HL-60 (cell line): ENCODE data around the gene PIGH.

Source experiments
- DNase-seq, 2 experiments: peaks; one replicate each; pipeline ENCODE4 v3.0.0-alpha.2; 2010 to 2020; ENCODE audit warnings: low read depth in 1 of 2, low spot score in 1 of 2
- H3K27ac ChIP-seq: fragments of 250-450 bp; sonication (Bioruptor Pico); replicated peaks from 2 replicates; pipeline ENCODE4 v1.5.1; 2020; ENCODE audit warnings: mild to moderate bottlenecking, moderate library complexity
- H3K27me3 ChIP-seq: fragments of 250-450 bp; sonication (Bioruptor Pico); 2 replicates; pipeline ENCODE4 v1.5.1; 2021; ENCODE audit warnings: mild to moderate bottlenecking, moderate library complexity; ENCODE audit not compliant: insufficient read depth, poor library complexity, severe bottlenecking
- H3K4me3 ChIP-seq: replicated peaks from 2 replicates; pipeline ENCODE4 v1.5.1; 2011; ENCODE audit warnings: mild to moderate bottlenecking, control low read depth, low read length; ENCODE audit not compliant: insufficient read depth
- CTCF ChIP-seq: IDR thresholded peaks from one replicate; pipeline ENCODE4 v1.5.1; 2011; ENCODE audit warnings: low read length, control low read depth, inconsistent platforms; ENCODE audit not compliant: insufficient read depth
- GABPA ChIP-seq: IDR thresholded peaks from 2 replicates; pipeline ENCODE4 v1.6.1; 2012; ENCODE audit warnings: low read depth
- POLR2AphosphoS5 ChIP-seq: IDR thresholded peaks from 2 replicates; pipeline ENCODE4 v1.6.1; 2012; ENCODE audit warnings: low read depth
- REST ChIP-seq: IDR thresholded peaks from 2 replicates; pipeline ENCODE4 v1.6.1; 2012; ENCODE audit warnings: low read depth; ENCODE audit not compliant: insufficient replicate concordance
- SPI1 ChIP-seq: IDR thresholded peaks from 2 replicates; pipeline ENCODE4 v1.6.1; 2012; ENCODE audit warnings: low read depth, mild to moderate bottlenecking, borderline replicate concordance

The PIGH gene

DNA sequence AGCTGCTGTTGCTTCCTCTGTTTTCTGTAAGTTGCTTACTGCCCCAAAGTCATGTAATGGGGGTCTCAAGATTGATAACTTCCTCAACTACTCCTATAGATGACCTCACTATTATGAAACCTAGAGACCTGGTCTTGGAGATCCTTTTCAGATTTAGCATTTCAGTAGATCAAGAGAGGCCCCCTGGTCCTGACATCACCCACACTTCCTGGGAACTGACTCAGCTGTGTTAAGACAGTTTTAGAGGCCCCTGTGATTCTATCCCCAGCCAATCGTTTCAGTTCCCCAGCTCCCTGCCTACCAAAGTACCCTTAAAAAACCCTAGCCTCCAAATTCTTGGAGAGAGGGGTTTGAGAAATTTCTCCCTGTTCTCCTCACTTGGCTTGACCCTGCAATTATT lies 10.4 kb upstream of the PIGH start:
- TF ChIP-seq REST (no peak), CTCF (no peak), SPI1 (no peak), POLR2AphosphoS5 (no peak), GABPA (no peak)
- Histone ChIP-seq H3K4me3 (no peak overlapping the region), H3K27ac (no peak overlapping the region), H3K27me3 (no peaks in the 10 kb centered on the region)
- DNase-seq = no peak

DNA sequence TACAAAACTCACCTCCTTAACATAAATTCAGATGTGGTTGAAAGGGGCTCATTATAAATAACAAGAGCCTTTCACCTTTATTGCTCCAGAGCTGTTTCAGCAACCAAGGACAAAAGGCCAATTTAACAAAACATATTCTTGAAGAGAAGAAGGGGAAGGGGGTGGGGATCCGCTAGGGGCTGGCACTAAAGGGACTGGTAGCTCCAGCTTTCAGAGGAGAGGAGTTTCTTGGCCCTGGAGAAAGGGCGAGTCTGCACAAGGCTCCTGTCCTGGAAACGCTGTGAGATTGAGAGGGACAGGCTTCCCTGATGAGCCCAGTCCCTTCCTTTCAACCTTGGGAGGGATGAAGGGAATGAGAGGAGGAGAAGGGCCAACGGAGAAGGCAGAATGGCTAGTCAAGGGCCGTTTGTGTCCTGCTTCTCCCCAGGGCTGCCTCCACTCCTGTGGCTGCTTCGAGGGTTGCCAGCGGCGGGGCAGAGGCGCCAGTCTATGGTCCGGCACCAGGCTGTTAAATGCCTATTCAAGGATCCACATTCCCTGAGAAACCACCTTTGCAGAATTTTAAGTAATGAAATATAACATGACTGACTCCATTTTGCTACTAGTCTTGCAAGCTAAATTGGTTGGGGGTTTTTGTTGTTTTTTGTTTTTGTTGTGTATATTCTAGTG lies 9.7 kb upstream of the PIGH start:
- DNase-seq = no peak
- H3K27ac ChIP-seq = no peak overlapping the region
- no peak for TF ChIP-seq CTCF
- TF ChIP-seq GABPA = no peak
- TF ChIP-seq REST = no peak
- TF ChIP-seq POLR2AphosphoS5 = no peak
- TF ChIP-seq SPI1 = no peak
- H3K27me3 ChIP-seq = no peaks in the 10 kb centered on the region
- H3K4me3 ChIP-seq = no peak overlapping the region

DNA sequence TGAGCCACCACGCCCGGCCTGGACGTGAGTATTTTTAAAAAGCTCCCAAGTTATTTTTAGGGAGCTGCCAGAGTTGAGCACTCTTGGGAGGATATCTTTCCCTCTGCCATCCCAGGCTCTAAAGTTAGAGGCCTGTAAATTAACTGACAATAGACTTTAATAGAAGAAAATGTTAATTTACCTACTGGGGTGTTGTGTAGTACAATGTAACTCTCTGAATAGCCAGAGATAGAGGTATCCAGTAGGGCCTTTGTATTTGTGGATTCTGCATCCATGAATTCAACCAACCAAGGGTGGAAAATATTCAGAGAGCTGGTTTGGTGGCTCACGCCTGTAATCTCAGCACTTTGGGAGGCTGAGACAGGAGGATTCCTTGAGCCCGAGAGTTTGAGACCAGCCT lies 7.6 kb upstream of the PIGH start:
- DNase-seq = no peak
- no peak overlapping the region for H3K27ac ChIP-seq
- TF ChIP-seq CTCF (no peak), REST (no peak), POLR2AphosphoS5 (no peak)
- no peak overlapping the region for H3K4me3 ChIP-seq
- H3K27me3 ChIP-seq = no peaks in the 10 kb centered on the region
